ENCODE data around the gene TMEM63B. TPM values are rescaled to one million over a fixed set of nuclear protein-coding genes. Genes with fewer than 3 reads are reported as not detected.

Gene TMEM63B
- total and polyA plus RNA-seq, 9 of the 15 experiments (the other 6 are each of a cell fraction or from before 2014, with no cell fraction given): 0.14 to 39.4 (median 14.4) TPM

DNA sequence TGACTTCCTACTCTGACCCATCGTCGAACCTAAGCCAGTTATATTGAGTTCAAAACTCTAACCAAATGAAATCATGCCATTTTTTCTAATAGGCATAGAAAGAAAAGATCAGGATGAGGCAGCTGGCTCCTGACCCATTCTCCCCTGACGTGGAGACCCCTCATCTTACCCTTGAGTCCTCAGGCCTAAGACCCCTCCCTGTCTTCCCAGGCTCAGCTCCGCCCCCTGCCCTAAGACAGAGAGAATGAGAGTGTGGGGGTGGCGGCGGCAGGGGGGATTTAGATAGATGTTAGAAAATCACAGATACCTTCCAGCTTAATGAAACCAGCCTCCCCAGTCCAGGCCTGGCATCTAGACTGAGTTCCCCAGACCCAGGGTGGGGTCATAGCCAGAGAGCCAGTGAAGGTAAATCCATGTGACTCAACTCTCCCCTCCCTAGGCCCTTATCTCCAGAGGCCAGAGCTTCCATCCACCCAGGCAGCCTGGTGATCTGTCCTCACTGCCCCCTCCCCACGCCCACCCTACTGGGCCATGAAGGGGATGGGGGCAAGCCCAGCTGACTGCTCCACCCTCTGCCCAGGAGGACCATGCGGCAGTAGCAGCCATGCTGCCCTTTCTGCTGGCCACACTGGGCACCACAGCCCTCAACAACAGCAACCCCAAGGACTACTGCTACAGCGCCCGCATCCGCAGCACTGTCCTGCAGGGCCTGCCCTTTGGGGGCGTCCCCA, 6.8 kb downstream of the TMEM63B start (continued):
- TF ChIP-seq RBM22 (IDR thresholded peaks at IDR 0.05; ENCODE audit: low read depth, low read length, poor library complexity, severe bottlenecking) (no peak), FOXJ3 (CRISPR knock-in tag; IDR thresholded peaks at IDR 0.05) (no peak), ZBTB1 (CRISPR knock-in tag; IDR thresholded peaks at IDR 0.05; ENCODE audit: borderline replicate concordance, low read depth) (0 out of 2 replicates have a peak, but pooled peaks have one; percentile 9), NCOA2 (IDR thresholded peaks at IDR 0.05; ENCODE audit: partially characterized antibody in 2 of 2) (no peak), OTX1 (CRISPR knock-in tag; IDR thresholded peaks at IDR 0.05) (no peak), JUNB (CRISPR knock-in tag; conservative IDR thresholded peaks at IDR 0.05) (no peak), SAFB2 (IDR thresholded peaks at IDR 0.05; ENCODE audit: borderline replicate concordance, low read depth, low read length, severe bottlenecking) (no peak)
- TF ChIP-seq, protein P1, sequence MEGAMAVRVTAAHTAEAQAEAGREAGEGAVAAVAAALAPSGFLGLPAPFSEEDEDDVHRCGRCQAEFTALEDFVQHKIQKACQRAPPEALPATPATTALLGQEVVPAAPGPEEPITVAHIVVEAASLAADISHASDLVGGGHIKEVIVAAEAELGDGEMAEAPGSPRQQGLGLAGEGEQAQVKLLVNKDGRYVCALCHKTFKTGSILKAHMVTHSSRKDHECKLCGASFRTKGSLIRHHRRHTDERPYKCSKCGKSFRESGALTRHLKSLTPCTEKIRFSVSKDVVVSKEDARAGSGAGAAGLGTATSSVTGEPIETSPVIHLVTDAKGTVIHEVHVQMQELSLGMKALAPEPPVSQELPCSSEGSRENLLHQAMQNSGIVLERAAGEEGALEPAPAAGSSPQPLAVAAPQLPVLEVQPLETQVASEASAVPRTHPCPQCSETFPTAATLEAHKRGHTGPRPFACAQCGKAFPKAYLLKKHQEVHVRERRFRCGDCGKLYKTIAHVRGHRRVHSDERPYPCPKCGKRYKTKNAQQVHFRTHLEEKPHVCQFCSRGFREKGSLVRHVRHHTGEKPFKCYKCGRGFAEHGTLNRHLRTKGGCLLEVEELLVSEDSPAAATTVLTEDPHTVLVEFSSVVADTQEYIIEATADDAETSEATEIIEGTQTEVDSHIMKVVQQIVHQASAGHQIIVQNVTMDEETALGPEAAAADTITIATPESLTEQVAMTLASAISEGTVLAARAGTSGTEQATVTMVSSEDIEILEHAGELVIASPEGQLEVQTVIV (CRISPR knock-in tag; IDR thresholded peaks at IDR 0.05; ENCODE audit: borderline replicate concordance): no peak
- TF ChIP-seq, protein P2, sequence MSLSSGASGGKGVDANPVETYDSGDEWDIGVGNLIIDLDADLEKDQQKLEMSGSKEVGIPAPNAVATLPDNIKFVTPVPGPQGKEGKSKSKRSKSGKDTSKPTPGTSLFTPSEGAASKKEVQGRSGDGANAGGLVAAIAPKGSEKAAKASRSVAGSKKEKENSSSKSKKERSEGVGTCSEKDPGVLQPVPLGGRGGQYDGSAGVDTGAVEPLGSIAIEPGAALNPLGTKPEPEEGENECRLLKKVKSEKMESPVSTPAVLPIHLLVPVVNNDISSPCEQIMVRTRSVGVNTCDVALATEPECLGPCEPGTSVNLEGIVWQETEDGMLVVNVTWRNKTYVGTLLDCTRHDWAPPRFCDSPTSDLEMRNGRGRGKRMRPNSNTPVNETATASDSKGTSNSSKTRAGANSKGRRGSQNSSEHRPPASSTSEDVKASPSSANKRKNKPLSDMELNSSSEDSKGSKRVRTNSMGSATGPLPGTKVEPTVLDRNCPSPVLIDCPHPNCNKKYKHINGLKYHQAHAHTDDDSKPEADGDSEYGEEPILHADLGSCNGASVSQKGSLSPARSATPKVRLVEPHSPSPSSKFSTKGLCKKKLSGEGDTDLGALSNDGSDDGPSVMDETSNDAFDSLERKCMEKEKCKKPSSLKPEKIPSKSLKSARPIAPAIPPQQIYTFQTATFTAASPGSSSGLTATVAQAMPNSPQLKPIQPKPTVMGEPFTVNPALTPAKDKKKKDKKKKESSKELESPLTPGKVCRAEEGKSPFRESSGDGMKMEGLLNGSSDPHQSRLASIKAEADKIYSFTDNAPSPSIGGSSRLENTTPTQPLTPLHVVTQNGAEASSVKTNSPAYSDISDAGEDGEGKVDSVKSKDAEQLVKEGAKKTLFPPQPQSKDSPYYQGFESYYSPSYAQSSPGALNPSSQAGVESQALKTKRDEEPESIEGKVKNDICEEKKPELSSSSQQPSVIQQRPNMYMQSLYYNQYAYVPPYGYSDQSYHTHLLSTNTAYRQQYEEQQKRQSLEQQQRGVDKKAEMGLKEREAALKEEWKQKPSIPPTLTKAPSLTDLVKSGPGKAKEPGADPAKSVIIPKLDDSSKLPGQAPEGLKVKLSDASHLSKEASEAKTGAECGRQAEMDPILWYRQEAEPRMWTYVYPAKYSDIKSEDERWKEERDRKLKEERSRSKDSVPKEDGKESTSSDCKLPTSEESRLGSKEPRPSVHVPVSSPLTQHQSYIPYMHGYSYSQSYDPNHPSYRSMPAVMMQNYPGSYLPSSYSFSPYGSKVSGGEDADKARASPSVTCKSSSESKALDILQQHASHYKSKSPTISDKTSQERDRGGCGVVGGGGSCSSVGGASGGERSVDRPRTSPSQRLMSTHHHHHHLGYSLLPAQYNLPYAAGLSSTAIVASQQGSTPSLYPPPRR (CRISPR knock-in tag; IDR thresholded peaks at IDR 0.05; ENCODE audit: borderline replicate concordance): no peak
- TF ChIP-seq, protein P3, sequence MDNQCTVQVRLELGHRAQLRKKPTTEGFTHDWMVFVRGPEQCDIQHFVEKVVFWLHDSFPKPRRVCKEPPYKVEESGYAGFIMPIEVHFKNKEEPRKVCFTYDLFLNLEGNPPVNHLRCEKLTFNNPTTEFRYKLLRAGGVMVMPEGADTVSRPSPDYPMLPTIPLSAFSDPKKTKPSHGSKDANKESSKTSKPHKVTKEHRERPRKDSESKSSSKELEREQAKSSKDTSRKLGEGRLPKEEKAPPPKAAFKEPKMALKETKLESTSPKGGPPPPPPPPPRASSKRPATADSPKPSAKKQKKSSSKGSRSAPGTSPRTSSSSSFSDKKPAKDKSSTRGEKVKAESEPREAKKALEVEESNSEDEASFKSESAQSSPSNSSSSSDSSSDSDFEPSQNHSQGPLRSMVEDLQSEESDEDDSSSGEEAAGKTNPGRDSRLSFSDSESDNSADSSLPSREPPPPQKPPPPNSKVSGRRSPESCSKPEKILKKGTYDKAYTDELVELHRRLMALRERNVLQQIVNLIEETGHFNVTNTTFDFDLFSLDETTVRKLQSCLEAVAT (IDR thresholded peaks at IDR 0.05): no peak
- TF ChIP-seq, protein P4, sequence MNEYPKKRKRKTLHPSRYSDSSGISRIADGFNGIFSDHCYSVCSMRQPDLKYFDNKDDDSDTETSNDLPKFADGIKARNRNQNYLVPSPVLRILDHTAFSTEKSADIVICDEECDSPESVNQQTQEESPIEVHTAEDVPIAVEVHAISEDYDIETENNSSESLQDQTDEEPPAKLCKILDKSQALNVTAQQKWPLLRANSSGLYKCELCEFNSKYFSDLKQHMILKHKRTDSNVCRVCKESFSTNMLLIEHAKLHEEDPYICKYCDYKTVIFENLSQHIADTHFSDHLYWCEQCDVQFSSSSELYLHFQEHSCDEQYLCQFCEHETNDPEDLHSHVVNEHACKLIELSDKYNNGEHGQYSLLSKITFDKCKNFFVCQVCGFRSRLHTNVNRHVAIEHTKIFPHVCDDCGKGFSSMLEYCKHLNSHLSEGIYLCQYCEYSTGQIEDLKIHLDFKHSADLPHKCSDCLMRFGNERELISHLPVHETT (CRISPR knock-in tag; conservative IDR thresholded peaks at IDR 0.05 in 1 of 2, IDR thresholded peaks at IDR 0.05 in 1 of 2): no peak
